PC-3 (cell line): ENCODE results near the gene CBL. TPM values are rescaled to one million over a fixed set of nuclear protein-coding genes. Genes with fewer than 3 reads are reported as not detected.

Source experiments
- ATAC-seq: fragments of 200-7000 bp; cut with Tn5 transposase; 2 replicates; pipeline ENCODE4 v1.9.1; 2020; ENCODE audit warnings: mild to moderate bottlenecking, moderate library complexity
- BruUV-seq: library from RNA; stranded (reverse); fragments of 400-500 nt; replicated peaks from 2 replicates; lab custom pipeline; 2021; lab: Mats Ljungman, UMichigan
- CTCF ChIA-PET: fragments of 300-600 bp; sonication (Branson Sonifier 250); formaldehyde crosslinking; loops from one replicate; lab custom pipeline; 2022; ENCODE audit warnings: antibody characterized with exemption; lab: Charles Lee
- POLR2A ChIA-PET: fragments of 300-600 bp; sonication (Branson Sonifier 250); formaldehyde crosslinking; loops from one replicate; lab custom pipeline; 2022; ENCODE audit warnings: antibody characterized with exemption; ENCODE audit not compliant: unreplicated experiment; lab: Charles Lee
- DNase-seq: peaks from one replicate; pipeline ENCODE4 v3.0.0-alpha.2; 2015
- H2AFZ ChIP-seq: fragments of 300-600 bp; sonication (generic); 2 replicates; pipeline ENCODE4 v1.6.0; 2016; ENCODE audit warnings: antibody characterized with exemption, low read length
- H3F3A ChIP-seq: fragments of 300-600 bp; sonication (generic); one replicate; pipeline ENCODE4 v1.6.0; 2017; ENCODE audit warnings: antibody characterized with exemption, low read length, control low read depth, mild to moderate bottlenecking; ENCODE audit not compliant: unreplicated experiment
- H3K27ac ChIP-seq: fragments of 300-600 bp; sonication (generic); 2 replicates; pipeline ENCODE4 v1.5.1; 2016; ENCODE audit warnings: mild to moderate bottlenecking, low read length
- H3K27me3 ChIP-seq: fragments of 300-600 bp; sonication (generic); 2 replicates; pipeline ENCODE4 v1.6.1; 2016; ENCODE audit warnings: low read length, mixed read lengths
- H3K36me3 ChIP-seq: fragments of 300-600 bp; sonication (generic); 2 replicates; pipeline ENCODE4 v1.6.1; 2016; ENCODE audit warnings: low read depth, mixed run types, low read length, mixed read lengths
- H3K4me1 ChIP-seq: fragments of 300-600 bp; sonication (generic); 2 replicates; pipeline ENCODE4 v1.5.1; 2016; ENCODE audit warnings: low read length; ENCODE audit not compliant: insufficient read depth
- H3K4me2 ChIP-seq: fragments of 300-600 bp; sonication (generic); 2 replicates; pipeline ENCODE4 v1.6.0; 2016; ENCODE audit warnings: low read length
- H3K4me3 ChIP-seq: fragments of 300-600 bp; sonication (generic); 2 replicates; pipeline ENCODE4 v1.5.1; 2016; ENCODE audit warnings: mild to moderate bottlenecking, low read length, mixed read lengths
- H3K79me2 ChIP-seq: fragments of 300-600 bp; sonication (generic); 2 replicates; pipeline ENCODE4 v1.6.1; 2017; ENCODE audit warnings: low read length, mixed read lengths
- H3K9ac ChIP-seq: fragments of 300-600 bp; sonication (generic); 2 replicates; pipeline ENCODE4 v1.6.0; 2016; ENCODE audit warnings: mild to moderate bottlenecking, low read length
- H3K9me2 ChIP-seq: fragments of 300-600 bp; sonication (generic); replicated peaks from 2 replicates; pipeline ENCODE4 v1.6.1; 2016; ENCODE audit warnings: mixed run types, low read length, mixed read lengths
- H3K9me3 ChIP-seq: fragments of 300-600 bp; sonication (generic); 2 replicates; pipeline ENCODE4 v1.6.1; 2016; ENCODE audit warnings: low read length, mixed read lengths
- H4K20me1 ChIP-seq: fragments of 300-600 bp; sonication (generic); 2 replicates; pipeline ENCODE4 v1.6.1; 2016; ENCODE audit warnings: low read length, mixed read lengths
- CTCF ChIP-seq: fragments of 300-600 bp; sonication (generic); conservative IDR thresholded peaks from 2 replicates; pipeline ENCODE4 v1.5.1; 2017; ENCODE audit warnings: antibody characterized with exemption, low read depth, mild to moderate bottlenecking, low read length
- EZH2 ChIP-seq: fragments of 300-600 bp; sonication (generic); IDR thresholded peaks from one replicate; pipeline ENCODE4 v1.6.1; 2017; ENCODE audit warnings: antibody characterized with exemption, mild to moderate bottlenecking, low read length; ENCODE audit not compliant: unreplicated experiment
- EZH2phosphoT487 ChIP-seq: fragments of 300-600 bp; sonication (generic); IDR thresholded peaks from 2 replicates; pipeline ENCODE4 v1.6.1; 2018; ENCODE audit warnings: mild to moderate bottlenecking, antibody characterized with exemption, low read length, borderline replicate concordance
- intact Hi-C: fragments of 100-400 bp; cut with micrococcal nuclease; formaldehyde crosslinking; loops from 2 replicates; pipeline ENCODE4 v1.9.0; 2023
- total RNA-seq: library from RNA; depleted of rRNA; stranded (reverse); fragments of >200 nt; gene quantifications from 2 replicates; pipeline ENCODE4 v1.2.3, GENCODE V29; 2014

The CBL gene
- total RNA-seq, 1 experiment from 2014 or later = 11.4 TPM

DNA sequence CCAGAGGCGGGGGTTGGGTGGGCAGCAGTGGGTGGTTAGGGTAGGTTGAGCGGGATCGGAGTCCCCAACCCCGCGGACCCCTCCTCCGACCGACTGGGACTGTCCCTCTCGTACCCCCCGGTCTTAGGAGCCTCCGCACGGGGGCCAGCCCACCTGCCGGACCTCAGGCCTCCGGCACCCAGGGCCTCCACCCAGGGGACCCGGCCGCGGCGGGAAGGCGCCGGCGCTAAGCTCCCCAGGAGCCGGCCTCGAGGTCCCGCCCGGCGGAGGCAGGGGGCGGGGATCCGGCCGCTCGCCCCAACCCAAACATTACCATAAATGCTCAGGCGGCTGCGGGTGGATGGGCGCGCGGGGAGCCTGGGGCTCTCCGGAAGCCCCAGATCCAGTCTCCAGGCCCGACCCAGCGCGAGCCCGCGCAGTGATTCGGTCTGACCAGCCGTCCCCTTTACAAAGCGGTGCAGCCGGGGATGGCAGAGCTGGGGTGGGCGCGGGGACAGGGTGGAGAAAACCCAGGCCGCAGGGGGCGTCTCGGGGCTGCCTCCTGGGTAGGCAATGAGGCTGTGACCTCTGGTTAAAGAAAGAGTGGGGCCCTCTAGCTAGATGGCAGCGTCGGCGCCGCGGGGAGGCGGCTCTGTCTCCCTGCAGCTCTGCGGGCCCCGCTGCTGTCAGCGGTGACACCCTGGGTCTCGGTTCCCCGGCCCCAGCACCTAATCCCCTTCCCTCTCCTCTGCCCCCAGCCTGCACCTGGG is 114.8 kb downstream of the CBL start:
- CTCF ChIA-PET = interaction anchor here (0.5 to 1.0 kb wide), 3 partner anchors 17 to 115 kb away, joined by 3 to 4 read pairs (median 3); partner anchors contain the start of gene CBL
- H2AFZ ChIP-seq = peak overlapping the region; percentile 97

GRCh38 chr11:119322360-119322739 is 116.2 kb downstream of the CBL start:
- no peak overlapping the region for H3K27ac ChIP-seq
- DNase-seq (peak; percentile 48), ATAC-seq (peak; percentile 34)
- peak overlapping the region; percentile 91 for H3K4me2 ChIP-seq
- H3K9ac ChIP-seq = peak overlapping the region; percentile 13; the same call in 1 of the 2 replicates
- TF ChIP-seq CTCF (no peak), EZH2phosphoT487 (no peak), EZH2 (no peak)
- no peaks in the 10 kb centered on the region for H3K27me3 ChIP-seq
- peak overlapping the region; percentile 97 for H2AFZ ChIP-seq
- ChIA-PET POLR2A (interaction anchor here (0.5 to 0.6 kb wide), 2 partner anchors 14 to 1073 kb away, joined by 5 to 7 read pairs; no protein-coding TSS in a partner anchor), CTCF (interaction anchor here (0.6 to 1.6 kb wide), 5 partner anchors 16 to 257 kb away, joined by 3 to 21 read pairs (median 3); no protein-coding TSS in a partner anchor)
- H3K4me1 ChIP-seq = peaks cover 34% of the 10 kb centered on the region
- intact Hi-C loops = loop anchor here (5.0 to 10.0 kb wide), 2 partner anchors 115 to 158 kb away; partner anchors contain the start of genes CBL and NLRX1
- H3K79me2 ChIP-seq = no peaks in the 10 kb centered on the region
- no peaks in the 10 kb centered on the region for H3K9me2 ChIP-seq
- H3F3A ChIP-seq = no peaks in the 10 kb centered on the region
- no TSS peak for BruUV-seq
- H3K9me3 ChIP-seq = no peaks in the 10 kb centered on the region
- peak overlapping the region; percentile 68 for H3K4me3 ChIP-seq
- no peaks in the 10 kb centered on the region for H4K20me1 ChIP-seq
- H3K36me3 ChIP-seq = no peaks in the 10 kb centered on the region

More for the DNA sequence above, 114.8 kb downstream of the CBL start:
- Histone ChIP-seq H3K9ac (peak overlapping the region; percentile 40), H3K27ac (no peak overlapping the region), H3K79me2 (peaks cover 9% of the 10 kb centered on the region), H3F3A (no peaks in the 10 kb centered on the region), H3K4me2 (peak overlapping the region; percentile 91), H3K4me1 (peaks cover 38% of the 10 kb centered on the region), H3K9me3 (no peaks in the 10 kb centered on the region), H3K9me2 (no peaks in the 10 kb centered on the region), H3K36me3 (no peaks in the 10 kb centered on the region), H3K27me3 (no peaks in the 10 kb centered on the region), H3K4me3 (peak overlapping the region; percentile 68), H4K20me1 (no peaks in the 10 kb centered on the region)
- intact Hi-C loops = loop anchor here (5.0 to 10.0 kb wide), 2 partner anchors 114 to 156 kb away; partner anchors contain the start of genes CBL and NLRX1
- TSS peak; percentile 58 for BruUV-seq
- DNase-seq (peak; percentile 21), ATAC-seq (peak; percentile 25)
- TF ChIP-seq CTCF = no peak
- no peak for TF ChIP-seq EZH2phosphoT487
- no peak for TF ChIP-seq EZH2
- POLR2A ChIA-PET = no interaction called here
